GM11168 (cell line): ENCODE measurements around the gene MRFAP1L1.

Source experiments
- in situ Hi-C: fragments of 300-500 bp; cut with MboI; formaldehyde crosslinking; loops from one replicate; pipeline ENCODE4 v1.12.0; 2022; ENCODE audit warnings: low sequenced_read_pairs; ENCODE audit not compliant: unreplicated experiment

MRFAP1L1 gene

DNA sequence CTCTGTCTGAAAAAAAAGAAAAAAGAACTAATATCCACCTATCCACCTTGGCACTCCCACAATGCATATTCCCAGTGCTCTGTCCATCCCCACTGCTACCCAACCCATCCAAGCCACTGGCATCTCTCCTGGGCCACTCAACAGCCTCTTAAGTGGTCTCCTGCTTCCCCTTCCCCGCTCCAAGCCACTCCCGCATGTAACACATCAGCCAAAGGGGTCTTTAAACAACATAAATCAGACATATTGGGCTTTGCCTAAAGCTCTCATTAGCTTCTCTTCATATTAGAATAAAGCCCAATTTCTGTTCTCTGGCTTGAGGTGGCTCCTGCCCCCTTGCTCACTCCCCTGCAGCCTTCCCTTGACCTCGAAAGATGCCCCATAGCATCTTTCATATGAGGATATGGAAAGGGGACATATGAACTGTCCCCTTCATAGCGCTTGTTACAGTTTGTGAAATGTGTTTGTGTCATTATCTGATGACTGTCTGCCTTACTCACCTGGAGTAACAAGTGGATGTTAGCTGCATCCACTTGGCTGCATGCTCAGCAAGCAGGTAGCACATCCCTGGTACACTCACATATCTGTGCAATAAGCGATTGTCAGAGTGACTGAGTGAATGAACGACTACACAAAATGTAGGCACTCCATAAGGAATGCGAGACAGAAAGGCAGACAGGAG lies 9.4 kb upstream of the MRFAP1L1 start:
- in situ Hi-C loops = loop anchor here (10.0 kb wide), 1 partner anchor 326 kb away; the partner anchor contains the start of gene TADA2B

DNA sequence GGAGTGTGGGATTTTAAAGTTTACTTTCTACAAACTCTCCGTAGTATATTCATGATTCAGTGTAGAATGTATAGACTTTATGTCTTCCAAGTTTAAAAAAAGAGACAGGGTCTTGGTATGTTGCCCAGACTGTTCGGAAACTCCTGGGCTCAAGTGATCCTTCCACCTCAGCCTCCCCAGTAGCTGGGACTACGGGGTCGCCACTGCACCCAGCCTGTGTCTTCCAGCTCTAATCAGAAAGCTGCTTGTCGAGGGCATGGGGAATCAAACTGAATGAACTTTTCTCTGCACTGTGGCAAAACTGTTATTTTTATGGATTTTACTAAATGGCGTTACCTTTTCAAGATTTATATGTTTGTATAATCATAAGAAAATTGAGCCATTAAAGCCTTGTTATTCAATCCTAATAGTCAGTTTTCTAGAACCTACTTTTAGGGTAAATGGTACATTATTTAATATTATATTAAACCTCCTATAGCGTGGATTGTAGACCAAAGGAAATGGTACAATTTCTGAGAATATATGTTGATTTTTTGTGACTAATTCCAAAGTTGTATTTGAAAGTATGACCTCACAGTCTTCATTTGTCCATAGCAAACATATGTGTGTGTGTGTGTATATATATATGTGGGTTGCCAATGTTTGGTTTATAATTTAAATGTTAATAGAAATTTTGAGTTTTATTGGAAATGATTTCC lies 7.4 kb upstream of the MRFAP1L1 start:
- in situ Hi-C loops = loop anchor here (10.0 kb wide), 1 partner anchor 328 kb away; the partner anchor contains the start of gene TADA2B

GRCh38 chr4:6716018-6716911 lies 6.6 kb upstream of the MRFAP1L1 start, which contains the start of gene BLOC1S4:
Gene BLOC1S4, plus strand, starts transcription at chr4:6716174. Its CDS starts 36 bp downstream, at chr4:6716210.
- in situ Hi-C loops = loop anchor here (10.0 kb wide), 1 partner anchor 329 kb away; the partner anchor contains the start of gene TADA2B

DNA sequence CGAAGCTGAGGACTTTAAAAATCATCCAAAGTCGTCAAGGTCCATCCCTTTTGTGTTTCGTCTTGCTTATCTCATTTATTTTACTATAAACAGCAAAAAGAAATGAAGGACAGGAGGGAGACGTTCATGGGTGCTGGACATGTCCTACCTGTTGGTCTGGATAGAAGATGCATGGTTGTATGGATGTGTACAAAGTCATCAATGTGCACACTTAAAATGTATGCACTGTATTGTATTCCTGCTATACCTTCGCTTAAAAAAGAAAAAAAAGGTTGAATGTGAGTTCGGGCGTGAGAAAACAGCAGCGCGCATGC lies 6.0 kb upstream of the MRFAP1L1 start:
- in situ Hi-C loops = loop anchor here (10.0 kb wide), 1 partner anchor 329 kb away; the partner anchor contains the start of gene TADA2B

GRCh38 chr4:6714954-6715353 lies 5.3 kb upstream of the MRFAP1L1 start:
- in situ Hi-C loops = loop anchor here (10.0 kb wide), 1 partner anchor 330 kb away; the partner anchor contains the start of gene TADA2B

GRCh38 chr4:6710996-6711395 lies 1.3 kb upstream of the MRFAP1L1 start:
- in situ Hi-C loops = loop anchor here (10.0 kb wide), 1 partner anchor 334 kb away; the partner anchor contains the start of gene TADA2B

GRCh38 chr4:6710282-6710681 lies 617 bp upstream of the MRFAP1L1 start:
- in situ Hi-C loops = loop anchor here (10.0 kb wide), 1 partner anchor 335 kb away; the partner anchor contains the start of gene TADA2B

DNA sequence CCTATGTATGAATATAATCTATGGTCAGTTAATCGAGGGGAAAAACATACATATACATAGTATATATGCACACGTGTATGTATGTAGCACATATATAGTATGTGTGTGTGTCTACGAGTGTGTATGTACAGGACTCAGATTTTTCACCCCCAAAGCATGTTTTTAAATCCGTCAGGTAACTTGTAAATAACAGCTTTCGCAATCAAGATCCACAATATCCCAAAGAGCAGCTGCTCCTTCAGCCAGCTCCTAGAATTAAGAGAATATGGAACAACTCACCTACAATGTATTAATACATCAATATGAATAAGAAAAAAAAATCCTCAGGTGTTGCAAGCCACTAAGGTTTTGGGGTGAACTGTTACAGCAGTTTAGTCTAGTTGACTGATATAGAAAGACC lies 3.5 kb downstream of the MRFAP1L1 start:
- in situ Hi-C loops = no loop called here

- in situ Hi-C loops = no loop called here
These were observed 4.0 kb downstream of the MRFAP1L1 start for GRCh38 chr4:6705646-6706045.

GRCh38 chr4:6703786-6704185 lies 5.9 kb downstream of the MRFAP1L1 start:
- in situ Hi-C loops = no loop called here

DNA sequence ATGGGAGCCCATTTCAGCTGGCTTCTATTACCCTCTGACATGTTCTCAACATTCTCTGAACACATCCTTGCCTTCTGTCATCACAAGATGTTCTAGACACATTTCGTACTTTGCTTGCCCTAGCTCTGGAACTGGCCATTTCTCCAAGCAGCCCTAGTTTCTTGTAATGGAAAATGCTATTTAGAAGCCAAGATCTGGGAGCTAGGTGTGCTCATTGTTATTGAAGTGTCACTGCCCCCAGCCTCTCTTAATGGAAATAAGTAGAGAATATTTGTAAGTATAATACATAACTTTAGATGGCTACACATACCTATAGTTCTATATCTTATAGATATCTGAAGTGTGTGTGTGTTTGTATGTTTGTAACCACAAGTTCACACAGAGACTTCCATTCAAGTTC lies 6.9 kb downstream of the MRFAP1L1 start:
- in situ Hi-C loops = no loop called here

DNA sequence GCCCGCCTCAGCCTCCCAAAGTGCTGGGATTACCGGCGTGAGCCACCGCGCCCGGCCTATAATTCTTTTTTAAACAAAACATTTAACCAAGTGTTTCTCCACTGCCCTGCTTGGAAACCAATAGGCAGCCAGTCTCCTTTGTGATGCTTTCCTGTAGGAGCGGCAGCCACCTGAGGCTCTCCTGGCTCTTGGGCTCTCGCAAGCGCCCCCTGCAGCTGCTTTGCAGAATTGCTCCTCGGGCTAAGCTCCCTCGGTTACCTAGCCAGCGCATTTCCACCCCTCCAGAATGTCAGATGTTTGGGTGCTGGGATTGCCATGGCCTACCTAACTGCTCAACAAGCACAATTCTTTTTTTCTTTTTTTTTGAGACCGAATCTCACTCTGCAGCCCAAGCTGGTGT lies 8.3 kb downstream of the MRFAP1L1 start:
- in situ Hi-C loops = no loop called here

DNA sequence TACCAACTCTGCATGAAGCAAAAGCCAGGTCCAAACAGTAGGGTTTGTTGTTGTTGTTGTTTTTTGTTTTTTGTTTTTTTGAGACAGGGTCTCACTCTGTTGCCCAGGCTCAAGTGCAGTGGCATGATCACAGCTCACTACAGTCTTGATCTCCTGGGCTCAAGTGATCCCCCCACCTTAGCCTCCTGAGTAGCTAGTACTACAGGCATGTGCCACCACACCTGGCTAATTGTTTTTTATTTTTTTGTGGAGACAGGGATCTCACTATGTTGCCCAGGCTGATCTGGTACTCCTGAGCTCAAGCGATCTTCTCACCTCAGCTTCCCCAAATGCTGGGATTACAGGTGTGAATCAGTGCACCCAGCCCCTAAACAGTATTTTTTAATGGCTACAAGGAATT lies 9.8 kb downstream of the MRFAP1L1 start:
- in situ Hi-C loops = no loop called here

DNA sequence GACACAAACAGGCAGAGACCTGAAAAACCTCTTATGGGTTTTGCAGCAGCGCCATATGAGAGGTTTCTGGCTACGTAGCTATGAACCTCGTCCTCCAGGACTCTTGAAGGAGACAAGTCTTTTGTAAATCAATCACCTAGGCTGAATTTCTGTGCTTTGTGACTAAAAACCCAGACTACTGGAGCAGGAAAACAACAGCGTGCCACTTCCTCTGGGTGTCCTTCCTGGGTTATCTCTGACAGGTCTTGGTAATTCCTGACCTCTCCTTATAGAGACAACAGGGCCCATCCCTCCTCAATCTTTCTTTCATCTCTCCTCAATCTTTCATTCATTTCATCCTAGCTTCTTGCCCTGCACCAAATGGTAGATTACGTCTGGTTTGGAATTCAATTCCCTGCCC lies 10.3 kb downstream of the MRFAP1L1 start:
- in situ Hi-C loops = no loop called here

DNA sequence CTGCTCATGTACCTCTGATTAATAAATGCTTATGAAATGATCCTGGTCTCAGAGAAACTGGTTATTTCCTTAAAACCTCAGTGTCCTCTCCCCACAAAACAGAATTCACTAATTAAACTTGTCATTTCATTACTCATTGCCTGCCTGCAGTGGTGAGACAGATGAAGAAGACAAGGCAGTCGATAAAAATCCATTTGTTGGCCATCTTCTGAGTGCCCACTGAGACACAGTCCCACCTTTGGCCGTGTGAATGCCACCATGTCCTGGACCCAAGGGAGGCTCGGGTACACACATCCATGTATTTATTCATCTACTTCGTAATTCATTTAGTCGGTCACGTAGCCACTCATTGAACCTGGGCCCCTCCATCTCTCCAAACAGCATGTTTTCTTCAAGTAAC lies 12.5 kb downstream of the MRFAP1L1 start:
- in situ Hi-C loops = no loop called here

DNA sequence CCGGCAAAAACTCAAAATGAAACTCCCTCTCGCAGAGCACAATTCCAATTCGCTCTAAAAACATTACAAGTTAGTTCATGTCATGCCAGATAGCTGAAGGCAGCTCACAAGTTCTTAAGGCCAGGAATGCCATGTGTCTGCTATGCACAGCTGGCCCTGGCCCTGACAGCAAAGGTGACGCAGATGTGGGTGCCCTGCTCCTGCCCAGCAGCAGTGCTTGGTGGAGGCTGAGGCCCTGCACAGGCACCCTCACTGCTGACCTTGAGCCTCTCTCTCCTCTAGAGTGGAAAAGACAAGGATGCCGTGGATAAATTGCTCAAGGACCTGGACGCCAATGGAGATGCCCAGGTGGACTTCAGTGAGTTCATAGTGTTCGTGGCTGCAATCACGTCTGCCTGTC lies 13.1 kb downstream of the MRFAP1L1 start:
- in situ Hi-C loops = no loop called here

GRCh38 chr4:6695660-6696610 lies 13.7 kb downstream of the MRFAP1L1 start:
- in situ Hi-C loops = no loop called here

GRCh38 chr4:6694177-6694901 lies 15.3 kb downstream of the MRFAP1L1 start:
- in situ Hi-C loops = no loop called here
